Activated naive CD4-positive, alpha-beta T cell treated with anti-CD3 and anti-CD28 coated beads, Interleukin-2, amount 50 U/mL, for 24 hours (primary cell): ENCODE measurements around the gene TERT.

Experiments
- H3K27ac Mint-ChIP-seq: one replicate; pipeline ENCODE4 v1.8.0; 2021; ENCODE audit warnings: mild to moderate bottlenecking, mixed read lengths
- H3K27me3 Mint-ChIP-seq: one replicate; pipeline ENCODE4 v1.8.0; 2021; ENCODE audit warnings: mixed read lengths
- H3K36me3 Mint-ChIP-seq: one replicate; pipeline ENCODE4 v1.8.0; 2021; ENCODE audit warnings: mixed read lengths
- H3K4me1 Mint-ChIP-seq: one replicate; pipeline ENCODE4 v1.8.0; 2021; ENCODE audit warnings: mixed read lengths
- H3K4me3 Mint-ChIP-seq: one replicate; pipeline ENCODE4 v1.8.0; 2021; ENCODE audit warnings: mild to moderate bottlenecking, mixed read lengths
- H3K9me3 Mint-ChIP-seq: one replicate; pipeline ENCODE4 v1.8.0; 2021; ENCODE audit warnings: mixed read lengths

Gene TERT

GRCh38 chr5:1222147-1222546, 72.7 kb downstream of the TERT start:
- Mint-ChIP-seq H3K4me3 (no peak overlapping the region), H3K4me1 (peaks cover 3% of the 10 kb centered on the region)

GRCh38 chr5:1221721-1222120, 73.1 kb downstream of the TERT start:
- Mint-ChIP-seq H3K4me1 (peaks cover 3% of the 10 kb centered on the region), H3K27me3 (no peaks in the 10 kb centered on the region), H3K4me3 (no peak overlapping the region), H3K27ac (no peak overlapping the region), H3K36me3 (no peaks in the 10 kb centered on the region), H3K9me3 (no peaks in the 10 kb centered on the region)

More at GRCh38 chr5:1222147-1222546, 72.7 kb downstream of the TERT start:
- no peak overlapping the region for H3K27ac Mint-ChIP-seq
- no peaks in the 10 kb centered on the region for H3K9me3 Mint-ChIP-seq
- H3K27me3 Mint-ChIP-seq, result no peaks in the 10 kb centered on the region
- no peaks in the 10 kb centered on the region for H3K36me3 Mint-ChIP-seq

DNA sequence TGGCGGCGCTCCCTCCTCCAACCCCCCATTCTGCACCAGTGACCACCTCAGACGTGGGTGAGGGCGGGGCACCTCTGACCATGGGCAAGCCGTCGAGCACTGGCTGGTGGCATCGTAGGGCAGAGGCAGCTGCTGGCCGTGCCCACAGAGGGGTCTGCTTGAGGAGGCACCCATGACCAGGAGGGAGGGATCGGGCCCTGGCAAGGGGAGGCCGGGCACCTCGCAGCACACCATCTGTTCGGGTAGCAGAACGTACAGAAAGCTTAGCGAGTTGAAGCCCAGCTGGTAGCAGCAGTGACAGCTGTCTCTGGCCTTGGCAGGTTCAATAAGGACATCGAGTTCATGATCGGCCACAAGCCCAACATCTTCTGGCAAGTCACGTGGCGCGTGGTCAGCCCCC, 74.0 kb downstream of the TERT start:
- Mint-ChIP-seq H3K9me3 (no peaks in the 10 kb centered on the region), H3K36me3 (no peaks in the 10 kb centered on the region), H3K4me3 (no peak overlapping the region), H3K27me3 (no peaks in the 10 kb centered on the region), H3K27ac (no peak overlapping the region), H3K4me1 (peaks cover 3% of the 10 kb centered on the region)

DNA sequence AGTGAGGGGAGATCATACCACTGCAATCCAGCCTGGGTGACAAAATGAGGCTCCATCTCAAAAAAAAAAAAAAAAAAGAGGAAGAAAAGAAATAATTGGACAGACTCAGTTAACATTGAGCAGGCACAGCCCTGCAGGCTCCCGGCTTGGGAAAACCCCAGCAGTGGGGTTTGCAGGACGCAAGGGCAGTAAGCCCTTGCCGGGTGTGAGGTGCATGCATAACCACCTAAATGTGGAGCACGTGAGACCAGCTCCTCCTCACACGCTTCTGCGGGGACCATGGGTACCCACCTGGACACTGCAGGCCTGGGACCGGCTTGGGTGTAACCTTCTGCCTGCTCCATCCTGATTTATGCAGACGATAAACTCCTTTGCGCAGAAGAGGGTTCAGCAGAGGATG, 74.5 kb downstream of the TERT start:
- Mint-ChIP-seq H3K4me3 (no peak overlapping the region), H3K4me1 (peaks cover 3% of the 10 kb centered on the region), H3K9me3 (no peaks in the 10 kb centered on the region), H3K27ac (no peak overlapping the region), H3K36me3 (no peaks in the 10 kb centered on the region), H3K27me3 (no peaks in the 10 kb centered on the region)

DNA sequence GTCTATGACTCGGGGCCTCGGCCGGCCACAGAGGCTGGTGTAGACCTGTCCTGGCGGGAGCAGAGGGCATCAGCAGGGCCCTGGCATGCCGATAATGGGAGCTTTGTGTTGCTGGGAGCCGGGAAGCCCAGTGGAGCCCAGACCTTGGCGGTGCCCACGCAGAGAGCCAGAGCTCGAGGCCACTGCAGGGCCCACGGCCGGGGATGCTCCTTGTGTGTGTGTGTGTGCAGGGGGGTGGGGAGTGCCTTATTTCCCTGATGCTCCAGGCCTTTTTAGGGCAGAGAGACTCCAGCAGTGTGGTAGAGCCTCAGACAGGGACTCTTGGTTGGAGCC, 75.1 kb downstream of the TERT start:
- Mint-ChIP-seq H3K36me3 (no peaks in the 10 kb centered on the region), H3K27me3 (no peaks in the 10 kb centered on the region)

GRCh38 chr5:1219098-1219767, 75.6 kb downstream of the TERT start:
- Mint-ChIP-seq H3K27ac (no peak overlapping the region), H3K27me3 (no peaks in the 10 kb centered on the region), H3K36me3 (no peaks in the 10 kb centered on the region), H3K4me1 (peaks cover 3% of the 10 kb centered on the region), H3K4me3 (no peak overlapping the region), H3K9me3 (no peaks in the 10 kb centered on the region)

More for the DNA sequence above, 75.1 kb downstream of the TERT start:
- Mint-ChIP-seq H3K9me3 (no peaks in the 10 kb centered on the region), H3K27ac (no peak overlapping the region), H3K4me3 (no peak overlapping the region), H3K4me1 (peaks cover 3% of the 10 kb centered on the region)

- Mint-ChIP-seq H3K27me3 (no peaks in the 10 kb centered on the region), H3K4me3 (no peak overlapping the region), H3K9me3 (no peaks in the 10 kb centered on the region), H3K27ac (no peak overlapping the region), H3K36me3 (no peaks in the 10 kb centered on the region), H3K4me1 (peaks cover 3% of the 10 kb centered on the region)
These were observed 76.4 kb downstream of the TERT start for GRCh38 chr5:1218351-1219080.

GRCh38 chr5:1217596-1218206, 77.2 kb downstream of the TERT start:
- no peaks in the 10 kb centered on the region for H3K36me3 Mint-ChIP-seq
- no peak overlapping the region for H3K4me3 Mint-ChIP-seq
- H3K4me1 Mint-ChIP-seq, result peaks cover 3% of the 10 kb centered on the region
- no peak overlapping the region for H3K27ac Mint-ChIP-seq
- no peaks in the 10 kb centered on the region for H3K27me3 Mint-ChIP-seq
- no peaks in the 10 kb centered on the region for H3K9me3 Mint-ChIP-seq

- no peak overlapping the region for H3K27ac Mint-ChIP-seq
- H3K4me1 Mint-ChIP-seq, result peaks cover 3% of the 10 kb centered on the region
- H3K9me3 Mint-ChIP-seq, result no peaks in the 10 kb centered on the region
- H3K27me3 Mint-ChIP-seq, result no peaks in the 10 kb centered on the region
- H3K4me3 Mint-ChIP-seq, result no peak overlapping the region
- H3K36me3 Mint-ChIP-seq, result no peaks in the 10 kb centered on the region
These were observed 78.0 kb downstream of the TERT start for GRCh38 chr5:1216918-1217295.

- H3K4me1 Mint-ChIP-seq, result peaks cover 3% of the 10 kb centered on the region
- no peaks in the 10 kb centered on the region for H3K36me3 Mint-ChIP-seq
- H3K27ac Mint-ChIP-seq, result no peak overlapping the region
- H3K9me3 Mint-ChIP-seq, result no peaks in the 10 kb centered on the region
- H3K27me3 Mint-ChIP-seq, result no peaks in the 10 kb centered on the region
- H3K4me3 Mint-ChIP-seq, result no peak overlapping the region
These were observed 78.5 kb downstream of the TERT start for GRCh38 chr5:1216211-1216917.

- Mint-ChIP-seq H3K27me3 (no peaks in the 10 kb centered on the region), H3K9me3 (no peaks in the 10 kb centered on the region), H3K4me3 (no peak overlapping the region), H3K4me1 (peaks cover 3% of the 10 kb centered on the region), H3K36me3 (no peaks in the 10 kb centered on the region), H3K27ac (no peak overlapping the region)
These were observed 79.4 kb downstream of the TERT start for GRCh38 chr5:1215320-1216096.

DNA sequence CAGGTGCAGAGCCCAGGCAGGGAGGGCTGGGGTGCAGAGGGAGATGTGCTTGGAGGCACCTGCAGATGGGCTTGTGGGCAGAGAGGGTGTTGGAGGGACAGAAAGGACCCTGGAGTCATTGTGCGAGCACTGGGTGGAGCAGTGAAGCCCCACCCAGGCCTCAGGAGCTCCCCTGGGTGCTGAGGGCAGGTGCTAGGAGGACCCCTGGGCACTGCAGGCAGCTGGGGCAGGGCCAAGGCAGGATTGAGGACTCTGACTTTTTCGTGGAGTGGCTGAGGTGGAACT, 80.0 kb downstream of the TERT start:
- no peak overlapping the region for H3K27ac Mint-ChIP-seq
- no peaks in the 10 kb centered on the region for H3K9me3 Mint-ChIP-seq
- peaks cover 3% of the 10 kb centered on the region for H3K4me1 Mint-ChIP-seq
- no peaks in the 10 kb centered on the region for H3K36me3 Mint-ChIP-seq
- no peak overlapping the region for H3K4me3 Mint-ChIP-seq
- H3K27me3 Mint-ChIP-seq, result no peaks in the 10 kb centered on the region

- no peaks in the 10 kb centered on the region for H3K36me3 Mint-ChIP-seq
- peaks cover 3% of the 10 kb centered on the region for H3K4me1 Mint-ChIP-seq
- no peaks in the 10 kb centered on the region for H3K27me3 Mint-ChIP-seq
- no peak overlapping the region for H3K4me3 Mint-ChIP-seq
- H3K27ac Mint-ChIP-seq, result no peak overlapping the region
- H3K9me3 Mint-ChIP-seq, result no peaks in the 10 kb centered on the region
These were observed 80.5 kb downstream of the TERT start for GRCh38 chr5:1214163-1214935.

DNA sequence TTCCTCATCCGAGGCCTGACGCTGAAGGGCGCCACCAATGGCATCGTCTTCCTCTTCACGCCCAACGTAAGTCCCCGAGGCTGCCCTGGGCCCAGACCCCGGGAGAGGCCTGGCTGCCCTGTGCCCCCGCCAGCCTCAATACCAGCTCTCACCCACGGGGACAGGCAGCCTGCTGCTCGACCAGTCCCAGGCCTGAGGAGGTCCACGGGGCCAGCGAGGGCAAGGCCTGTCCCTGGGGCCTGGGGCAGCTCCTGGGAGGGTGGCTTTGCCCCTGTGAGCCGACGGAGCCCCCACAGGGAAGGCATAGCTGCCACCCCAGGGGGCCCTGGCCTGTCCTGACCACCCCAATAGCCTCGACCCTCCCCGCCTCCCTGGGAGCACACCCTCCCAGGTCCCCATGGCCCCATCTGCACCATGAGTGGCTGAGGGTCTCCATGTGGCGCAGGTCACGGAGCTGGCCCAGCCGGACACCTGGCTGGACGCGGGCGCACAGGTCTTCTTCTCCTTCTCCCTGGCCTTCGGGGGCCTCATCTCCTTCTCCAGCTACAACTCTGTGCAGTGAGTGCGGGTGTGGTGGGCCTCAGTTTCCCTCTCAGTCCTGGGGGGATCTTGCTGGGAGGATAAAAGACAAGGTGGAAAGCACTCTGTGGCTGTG, 81.2 kb downstream of the TERT start:
- Mint-ChIP-seq H3K4me1 (peaks cover 3% of the 10 kb centered on the region), H3K4me3 (no peak overlapping the region), H3K27me3 (no peaks in the 10 kb centered on the region)

More for the DNA sequence above, 81.2 kb downstream of the TERT start:
- Mint-ChIP-seq H3K36me3 (no peaks in the 10 kb centered on the region), H3K9me3 (no peaks in the 10 kb centered on the region), H3K27ac (no peak overlapping the region)
